HCT116 (cell line): ENCODE measurements around the gene AK5. TPM values are rescaled to one million over a fixed set of nuclear protein-coding genes. Genes with fewer than 3 reads are reported as not detected.

Experiments used
- ATAC-seq: fragments of 200-7000 bp; cut with Tn5 transposase; 2 replicates; pipeline ENCODE4 v1.9.1; 2020; ENCODE audit warnings: mild to moderate bottlenecking, moderate library complexity
- BruUV-seq: library from RNA; stranded (reverse); fragments of 400-500 nt; replicated peaks from 2 replicates; lab custom pipeline; 2021; lab: Mats Ljungman, UMichigan
- CTCF ChIA-PET: fragments of 300-600 bp; sonication (Branson Sonifier 250); formaldehyde crosslinking; loops from one replicate; lab custom pipeline; 2021; ENCODE audit warnings: antibody characterized with exemption; lab: Charles Lee
- POLR2A ChIA-PET: fragments of 300-600, 350-600 bp; sonication (Branson Sonifier 250); formaldehyde crosslinking; loops from one replicate; lab custom pipeline; 2021; ENCODE audit warnings: antibody characterized with exemption; lab: Charles Lee
- RAD21 ChIA-PET, 2 experiments: fragments of 300-600 bp; sonication (Branson Sonifier 250); formaldehyde crosslinking; loops; one replicate each; lab custom pipeline; 2023; ENCODE audit warnings: low total read pairs in 2 of 2; ENCODE audit not compliant: uncharacterized antibody in 2 of 2, unreplicated experiment in 2 of 2, low non-redundant PET in 1 of 2; lab: Charles Lee
- DNase-seq: peaks from one replicate; pipeline ENCODE4 v3.0.0-alpha.2; 2010; ENCODE audit warnings: low read depth, low spot score
- H2AFZ ChIP-seq: fragments of 200-600 bp; shearing (Covaris generic), sonication (generic); 2 replicates; pipeline ENCODE4 v1.6.1; 2017; ENCODE audit warnings: low read depth, mixed run types, mixed read lengths, antibody characterized with exemption, low read length; ENCODE audit not compliant: poor library complexity, severe bottlenecking
- H3K27ac ChIP-seq: 2 replicates; pipeline ENCODE4 v1.5.1; 2012; ENCODE audit warnings: low read depth, low read length
- H3K27me3 ChIP-seq: fragments of 200-600 bp; sonication (generic); 2 replicates; pipeline ENCODE4 v1.6.1; 2016; ENCODE audit warnings: mixed run types, low read length, mixed read lengths; ENCODE audit not compliant: insufficient read depth
- H3K36me3 ChIP-seq, 2 experiments: fragments of 200-500 bp in 1 of 2; fragments of 200-600 bp in 1 of 2; sonication (Bioruptor generic) in 1 of 2; sonication (generic) in 1 of 2; 2 replicates each; pipeline versions ENCODE4 v1.5.1 to v1.6.1; 2014 to 2016; ENCODE audit warnings: low read length in 2 of 2, inconsistent platforms in 1 of 2, mixed read lengths in 1 of 2, mixed run types in 1 of 2; ENCODE audit not compliant: insufficient read depth in 2 of 2, control insufficient read depth in 1 of 2
- H3K4me1 ChIP-seq, 2 experiments: fragments of 200-600 bp in 1 of 2; sonication (generic) in 1 of 2; 2 replicates each; pipeline versions ENCODE4 v1.5.1 to v1.6.1; 2012 to 2017; ENCODE audit warnings: low read length in 2 of 2, inconsistent platforms in 1 of 2, mild to moderate bottlenecking in 1 of 2, mixed read lengths in 1 of 2, mixed run types in 1 of 2, moderate library complexity in 1 of 2; ENCODE audit not compliant: insufficient read depth in 2 of 2, control insufficient read depth in 1 of 2
- H3K4me2 ChIP-seq: fragments of 200-600 bp; sonication (generic); 2 replicates; pipeline ENCODE4 v1.6.1; 2017; ENCODE audit warnings: mixed run types, low read length, mixed read lengths
- H3K4me3 ChIP-seq, 2 experiments: fragments of 200-600 bp in 1 of 2; sonication (generic) in 1 of 2; replicated peaks in 1 of 2; 2 replicates each; pipeline ENCODE4 v1.5.1; 2011 to 2016; ENCODE audit warnings: low read length in 2 of 2, control low read depth in 1 of 2, low read depth in 1 of 2, mild to moderate bottlenecking in 1 of 2, mixed read lengths in 1 of 2, mixed run types in 1 of 2
- H3K79me2 ChIP-seq: fragments of 200-600 bp; sonication (generic); 2 replicates; pipeline ENCODE4 v1.6.1; 2017; ENCODE audit warnings: mild to moderate bottlenecking, mixed run types, low read length, moderate library complexity, mixed read lengths; ENCODE audit not compliant: insufficient read depth
- H3K9ac ChIP-seq: fragments of 200-600 bp; sonication (generic); 2 replicates; pipeline ENCODE4 v1.6.1; 2016; ENCODE audit warnings: low read length, mixed read lengths
- H3K9me2 ChIP-seq: fragments of 200-600 bp; sonication (generic), shearing (Covaris generic); 2 replicates; pipeline ENCODE4 v1.6.1; 2017; ENCODE audit warnings: mixed run types, mild to moderate bottlenecking, moderate library complexity; ENCODE audit not compliant: insufficient read depth
- H3K9me3 ChIP-seq, 2 experiments: fragments of 200-500 bp in 1 of 2; fragments of 200-600 bp in 1 of 2; sonication (Bioruptor generic) in 1 of 2; sonication (generic) in 1 of 2; 2 replicates each; pipeline ENCODE4 v1.6.1; 2014 to 2017; ENCODE audit warnings: low read length in 2 of 2, mixed read lengths in 2 of 2, inconsistent platforms in 1 of 2, low read depth in 1 of 2, mild to moderate bottlenecking in 1 of 2, mixed run types in 1 of 2, moderate library complexity in 1 of 2; ENCODE audit not compliant: control insufficient read depth in 1 of 2, insufficient read depth in 1 of 2
- H4K20me1 ChIP-seq: fragments of 200-600 bp; sonication (generic), shearing (Covaris generic); 2 replicates; pipeline ENCODE4 v1.6.1; 2017; ENCODE audit warnings: mixed run types, mild to moderate bottlenecking, moderate library complexity; ENCODE audit not compliant: insufficient read depth
- CBX3 ChIP-seq: IDR thresholded peaks from 2 replicates; pipeline ENCODE4 v1.6.1; 2012; ENCODE audit warnings: low read depth
- EGR1 ChIP-seq: IDR thresholded peaks from 2 replicates; pipeline ENCODE4 v1.6.1; 2012; ENCODE audit warnings: low read depth
- EZH2 ChIP-seq: fragments of 200-600 bp; sonication (generic); IDR thresholded peaks from 2 replicates; pipeline ENCODE4 v1.6.1; 2017; ENCODE audit warnings: antibody characterized with exemption, mixed run types
- EZH2phosphoT487 ChIP-seq: fragments of 200-600 bp; IDR thresholded peaks from 2 replicates; pipeline ENCODE4 v1.6.1; 2018; ENCODE audit warnings: antibody characterized with exemption, borderline replicate concordance
- FOSL1 ChIP-seq: IDR thresholded peaks from 2 replicates; pipeline ENCODE4 v1.6.1; 2012; ENCODE audit warnings: low read depth
- POLR2A ChIP-seq: IDR thresholded peaks from 2 replicates; pipeline ENCODE4 v1.7.0; 2011; ENCODE audit warnings: borderline replicate concordance; ENCODE audit not compliant: insufficient read depth, insufficient read length; ENCODE audit errors: extremely low read depth
- POLR2AphosphoS5 ChIP-seq: IDR thresholded peaks from 2 replicates; pipeline ENCODE4 v1.6.1; 2011; ENCODE audit warnings: mild to moderate bottlenecking, low read depth, low read length, moderate library complexity
- RAD21 ChIP-seq: IDR thresholded peaks from 2 replicates; pipeline ENCODE4 v1.6.1; 2012; ENCODE audit warnings: low read depth, mild to moderate bottlenecking
- SRF ChIP-seq: IDR thresholded peaks from 2 replicates; pipeline ENCODE4 v1.6.1; 2012; ENCODE audit warnings: low read depth
- TCF7L2 ChIP-seq: IDR thresholded peaks from 2 replicates; pipeline ENCODE4 v1.7.0; 2011; ENCODE audit warnings: borderline replicate concordance, inconsistent platforms; ENCODE audit not compliant: insufficient read depth, insufficient read length; ENCODE audit errors: extremely low read depth
- intact Hi-C: fragments of 100-400 bp; cut with micrococcal nuclease; formaldehyde crosslinking; loops from 2 replicates; pipeline ENCODE4 v1.10.0; 2022
- total RNA-seq: library from RNA; stranded (reverse); gene quantifications from one replicate; pipeline ENCODE4 v1.2.1, GENCODE V29; 2021; ENCODE audit not compliant: unreplicated experiment
- TF ChIP-seq, protein P1 (sequence below): IDR thresholded peaks from 2 replicates; pipeline ENCODE4 v1.6.1; 2012; ENCODE audit warnings: low read depth
- TF ChIP-seq, protein P2 (sequence below): IDR thresholded peaks from 2 replicates; pipeline ENCODE4 v1.6.1; 2011; ENCODE audit warnings: mild to moderate bottlenecking, low read length, moderate library complexity; ENCODE audit not compliant: insufficient replicate concordance; ENCODE audit errors: extremely low read depth

Gene AK5
- total RNA-seq, 1 experiment from 2014 or later: 0.22 TPM

DNA sequence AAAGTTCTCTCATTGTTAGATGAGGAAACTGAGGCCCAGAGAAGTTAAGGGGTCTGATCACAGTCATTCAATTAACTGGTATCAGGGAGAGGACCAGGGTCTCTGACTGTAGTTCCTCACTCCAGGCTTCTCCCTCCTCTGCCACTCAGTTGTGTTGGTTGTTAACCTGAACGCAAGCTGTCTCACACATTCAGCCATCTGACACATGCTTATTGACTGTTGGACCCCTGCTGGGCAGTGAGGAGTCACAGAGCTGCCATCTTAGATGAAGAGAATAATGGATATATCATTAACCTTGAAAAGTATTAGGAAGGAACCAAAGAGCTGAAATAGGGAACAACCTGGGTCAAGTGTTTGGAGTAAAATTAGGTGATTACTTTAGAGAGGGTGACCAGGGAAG, 205.8 kb downstream of the AK5 start:
- DNase-seq (no peak), ATAC-seq (no peak)
- ChIA-PET RAD21 (no interaction called here), CTCF (no interaction called here), POLR2A (no interaction called here)
- H3K27ac ChIP-seq: no peak overlapping the region
- no peaks in the 10 kb centered on the region for H3K27me3 ChIP-seq
- H3K4me1 ChIP-seq: no peaks in the 10 kb centered on the region
- H3K9me3 ChIP-seq: no peaks in the 10 kb centered on the region
- BruUV-seq: no TSS peak
- no peaks in the 10 kb centered on the region for H3K79me2 ChIP-seq
- no peaks in the 10 kb centered on the region for H3K9me2 ChIP-seq
- H3K4me2 ChIP-seq: no peak overlapping the region
- TF ChIP-seq, protein P1, sequence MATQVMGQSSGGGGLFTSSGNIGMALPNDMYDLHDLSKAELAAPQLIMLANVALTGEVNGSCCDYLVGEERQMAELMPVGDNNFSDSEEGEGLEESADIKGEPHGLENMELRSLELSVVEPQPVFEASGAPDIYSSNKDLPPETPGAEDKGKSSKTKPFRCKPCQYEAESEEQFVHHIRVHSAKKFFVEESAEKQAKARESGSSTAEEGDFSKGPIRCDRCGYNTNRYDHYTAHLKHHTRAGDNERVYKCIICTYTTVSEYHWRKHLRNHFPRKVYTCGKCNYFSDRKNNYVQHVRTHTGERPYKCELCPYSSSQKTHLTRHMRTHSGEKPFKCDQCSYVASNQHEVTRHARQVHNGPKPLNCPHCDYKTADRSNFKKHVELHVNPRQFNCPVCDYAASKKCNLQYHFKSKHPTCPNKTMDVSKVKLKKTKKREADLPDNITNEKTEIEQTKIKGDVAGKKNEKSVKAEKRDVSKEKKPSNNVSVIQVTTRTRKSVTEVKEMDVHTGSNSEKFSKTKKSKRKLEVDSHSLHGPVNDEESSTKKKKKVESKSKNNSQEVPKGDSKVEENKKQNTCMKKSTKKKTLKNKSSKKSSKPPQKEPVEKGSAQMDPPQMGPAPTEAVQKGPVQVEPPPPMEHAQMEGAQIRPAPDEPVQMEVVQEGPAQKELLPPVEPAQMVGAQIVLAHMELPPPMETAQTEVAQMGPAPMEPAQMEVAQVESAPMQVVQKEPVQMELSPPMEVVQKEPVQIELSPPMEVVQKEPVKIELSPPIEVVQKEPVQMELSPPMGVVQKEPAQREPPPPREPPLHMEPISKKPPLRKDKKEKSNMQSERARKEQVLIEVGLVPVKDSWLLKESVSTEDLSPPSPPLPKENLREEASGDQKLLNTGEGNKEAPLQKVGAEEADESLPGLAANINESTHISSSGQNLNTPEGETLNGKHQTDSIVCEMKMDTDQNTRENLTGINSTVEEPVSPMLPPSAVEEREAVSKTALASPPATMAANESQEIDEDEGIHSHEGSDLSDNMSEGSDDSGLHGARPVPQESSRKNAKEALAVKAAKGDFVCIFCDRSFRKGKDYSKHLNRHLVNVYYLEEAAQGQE: no peak
- no peak for TF ChIP-seq EZH2phosphoT487
- no peak for TF ChIP-seq FOSL1
- no peak for TF ChIP-seq POLR2AphosphoS5
- no peak for TF ChIP-seq RAD21
- no peak for TF ChIP-seq EZH2
- no peak for TF ChIP-seq CBX3
- TF ChIP-seq, protein P2, sequence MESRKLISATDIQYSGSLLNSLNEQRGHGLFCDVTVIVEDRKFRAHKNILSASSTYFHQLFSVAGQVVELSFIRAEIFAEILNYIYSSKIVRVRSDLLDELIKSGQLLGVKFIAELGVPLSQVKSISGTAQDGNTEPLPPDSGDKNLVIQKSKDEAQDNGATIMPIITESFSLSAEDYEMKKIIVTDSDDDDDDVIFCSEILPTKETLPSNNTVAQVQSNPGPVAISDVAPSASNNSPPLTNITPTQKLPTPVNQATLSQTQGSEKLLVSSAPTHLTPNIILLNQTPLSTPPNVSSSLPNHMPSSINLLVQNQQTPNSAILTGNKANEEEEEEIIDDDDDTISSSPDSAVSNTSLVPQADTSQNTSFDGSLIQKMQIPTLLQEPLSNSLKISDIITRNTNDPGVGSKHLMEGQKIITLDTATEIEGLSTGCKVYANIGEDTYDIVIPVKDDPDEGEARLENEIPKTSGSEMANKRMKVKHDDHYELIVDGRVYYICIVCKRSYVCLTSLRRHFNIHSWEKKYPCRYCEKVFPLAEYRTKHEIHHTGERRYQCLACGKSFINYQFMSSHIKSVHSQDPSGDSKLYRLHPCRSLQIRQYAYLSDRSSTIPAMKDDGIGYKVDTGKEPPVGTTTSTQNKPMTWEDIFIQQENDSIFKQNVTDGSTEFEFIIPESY: no peak
- no peak for TF ChIP-seq EGR1
- TF ChIP-seq TCF7L2: no peak
- no peak for TF ChIP-seq POLR2A
- no peak for TF ChIP-seq SRF
- H2AFZ ChIP-seq: no peak overlapping the region
- no peaks in the 10 kb centered on the region for H3K36me3 ChIP-seq
- intact Hi-C loops: no loop called here
- no peak overlapping the region for H3K4me3 ChIP-seq
- H4K20me1 ChIP-seq: no peaks in the 10 kb centered on the region
- no peak overlapping the region for H3K9ac ChIP-seq
